Activated naive CD8-positive, alpha-beta T cell treated with anti-CD3 and anti-CD28 coated beads, Interleukin-2, amount 50 U/mL, for 16 hours (primary cell): ENCODE data around the gene CD247.

ENCODE experiments used
- DNase-seq: peaks from one replicate; pipeline ENCODE4 v3.0.0-alpha.2; 2020; ENCODE audit warnings: low read depth, low spot score

CD247 gene

GRCh38 chr1:167413328-167413727, 105.0 kb downstream of the CD247 start:
- DNase-seq: no peak

- no peak for DNase-seq
Measured at GRCh38 chr1:167412920-167413319, 105.4 kb downstream of the CD247 start.

- no peak for DNase-seq
Measured at GRCh38 chr1:167412072-167412471, 106.3 kb downstream of the CD247 start.

- DNase-seq: no peak
Measured at GRCh38 chr1:167409183-167409582, 109.1 kb downstream of the CD247 start.

- DNase-seq: no peak
Measured at GRCh38 chr1:167408355-167408754, 110.0 kb downstream of the CD247 start.

GRCh38 chr1:167404908-167405307, 113.4 kb downstream of the CD247 start:
- no peak for DNase-seq

- no peak for DNase-seq
Measured at GRCh38 chr1:167404161-167404888, 114.0 kb downstream of the CD247 start.

- no peak for DNase-seq
Measured at GRCh38 chr1:167401260-167401873, 117.0 kb downstream of the CD247 start.

- DNase-seq: no peak
Measured at GRCh38 chr1:167400359-167400953, 117.9 kb downstream of the CD247 start.

GRCh38 chr1:167392200-167392696, 126.1 kb downstream of the CD247 start:
- DNase-seq: no peak

GRCh38 chr1:167388976-167389375, 129.4 kb downstream of the CD247 start:
- DNase-seq: no peak

- no peak for DNase-seq
Measured at GRCh38 chr1:167387251-167387910, 130.9 kb downstream of the CD247 start.
